ENCODE measurements around the gene ITGA1. TPM values are rescaled to one million over a fixed set of nuclear protein-coding genes. Genes with fewer than 3 reads are reported as not detected.

ITGA1 gene
- total RNA-seq, 4 donors from 2014 or later: 5.7 to 20.4 (median 12.4) TPM

DNA sequence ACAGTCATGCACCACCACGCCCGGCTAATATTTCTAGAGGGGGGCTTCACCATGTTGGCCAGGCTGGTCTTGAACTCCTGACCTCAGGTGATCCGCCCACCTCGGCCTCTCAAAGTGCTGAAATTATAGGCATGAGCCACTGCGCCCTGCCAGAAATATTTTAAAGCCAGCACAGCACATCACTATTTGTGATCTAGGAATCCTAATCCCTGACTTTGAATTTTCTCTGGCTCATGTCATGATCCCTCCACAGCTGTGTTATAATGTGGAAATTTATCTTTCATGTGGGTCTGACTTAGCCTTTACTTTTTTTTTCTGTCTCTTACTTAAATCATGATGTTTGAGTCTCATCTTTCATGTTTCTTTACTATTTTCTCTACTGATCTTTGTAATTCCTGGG, 18.7 kb upstream of the ITGA1 start:
- H3K4me1 ChIP-seq: no peaks in the 10 kb centered on the region
- H3K4me3 ChIP-seq: no peak overlapping the region
- in situ Hi-C loops (cut with MboI; ENCODE audit: low sequenced_read_pairs in 4 of 4): no loop called here
- intact Hi-C loops (cut with DNase I; ENCODE audit: low total_unique reads): no loop called here
- H3K27me3 ChIP-seq: no peaks in the 10 kb centered on the region
- H3K36me3 ChIP-seq: no peaks in the 10 kb centered on the region
- no peaks in the 10 kb centered on the region for H3K9me3 ChIP-seq
- peak overlapping the region in 1 of 4 donors; percentile 34 for H3K27ac ChIP-seq
- ATAC-seq: no peak
- DNase-seq: no peak
- TF ChIP-seq, protein P1, sequence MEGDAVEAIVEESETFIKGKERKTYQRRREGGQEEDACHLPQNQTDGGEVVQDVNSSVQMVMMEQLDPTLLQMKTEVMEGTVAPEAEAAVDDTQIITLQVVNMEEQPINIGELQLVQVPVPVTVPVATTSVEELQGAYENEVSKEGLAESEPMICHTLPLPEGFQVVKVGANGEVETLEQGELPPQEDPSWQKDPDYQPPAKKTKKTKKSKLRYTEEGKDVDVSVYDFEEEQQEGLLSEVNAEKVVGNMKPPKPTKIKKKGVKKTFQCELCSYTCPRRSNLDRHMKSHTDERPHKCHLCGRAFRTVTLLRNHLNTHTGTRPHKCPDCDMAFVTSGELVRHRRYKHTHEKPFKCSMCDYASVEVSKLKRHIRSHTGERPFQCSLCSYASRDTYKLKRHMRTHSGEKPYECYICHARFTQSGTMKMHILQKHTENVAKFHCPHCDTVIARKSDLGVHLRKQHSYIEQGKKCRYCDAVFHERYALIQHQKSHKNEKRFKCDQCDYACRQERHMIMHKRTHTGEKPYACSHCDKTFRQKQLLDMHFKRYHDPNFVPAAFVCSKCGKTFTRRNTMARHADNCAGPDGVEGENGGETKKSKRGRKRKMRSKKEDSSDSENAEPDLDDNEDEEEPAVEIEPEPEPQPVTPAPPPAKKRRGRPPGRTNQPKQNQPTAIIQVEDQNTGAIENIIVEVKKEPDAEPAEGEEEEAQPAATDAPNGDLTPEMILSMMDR (IDR thresholded peaks at IDR 0.05 in 4 of 5, conservative IDR thresholded peaks at IDR 0.05 in 1 of 5): no peak
- no peak for TF ChIP-seq POLR2A (IDR thresholded peaks at IDR 0.05)

DNA sequence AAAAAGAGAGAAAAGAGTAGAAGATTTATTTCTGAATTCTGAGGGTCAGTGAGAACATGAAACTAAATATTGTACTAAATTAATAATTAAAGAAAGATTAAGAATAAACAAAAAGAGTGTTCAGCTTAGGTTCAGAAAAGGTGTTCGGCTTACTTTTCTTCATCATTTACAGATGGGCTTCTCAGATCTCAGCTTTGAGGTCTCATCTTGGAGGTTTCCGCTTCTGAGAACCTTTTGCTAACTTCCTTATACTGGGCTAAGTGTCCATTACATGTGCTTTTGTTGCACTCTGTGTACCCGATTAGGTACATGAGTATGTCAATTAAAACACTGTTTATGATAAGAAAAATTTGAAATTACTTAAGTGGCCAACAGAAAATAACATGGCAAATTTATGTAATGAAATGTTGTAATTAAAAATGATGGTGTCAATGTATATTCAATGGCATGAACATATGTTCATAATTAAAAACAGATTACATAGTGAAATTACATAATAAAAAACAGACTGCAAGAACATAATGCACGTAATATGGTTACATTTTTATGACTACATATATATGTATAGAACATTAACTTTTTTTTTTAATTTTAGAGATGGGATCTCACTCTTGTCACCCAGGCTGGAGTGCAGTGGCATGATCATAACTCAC, 17.3 kb upstream of the ITGA1 start:
- intact Hi-C loops (cut with DNase I; ENCODE audit: low total_unique reads): no loop called here
- DNase-seq: no peak
- no peak for TF ChIP-seq POLR2A (IDR thresholded peaks at IDR 0.05)
- TF ChIP-seq, protein P1 (IDR thresholded peaks at IDR 0.05 in 4 of 5, conservative IDR thresholded peaks at IDR 0.05 in 1 of 5): no peak
- no peaks in the 10 kb centered on the region for H3K9me3 ChIP-seq
- no peak overlapping the region for H3K27ac ChIP-seq
- H3K27me3 ChIP-seq: no peaks in the 10 kb centered on the region
- H3K4me3 ChIP-seq: no peak overlapping the region
- in situ Hi-C loops (cut with MboI; ENCODE audit: low sequenced_read_pairs in 4 of 4): no loop called here
- no peaks in the 10 kb centered on the region for H3K36me3 ChIP-seq
- H3K4me1 ChIP-seq: no peaks in the 10 kb centered on the region
- no peak for ATAC-seq

DNA sequence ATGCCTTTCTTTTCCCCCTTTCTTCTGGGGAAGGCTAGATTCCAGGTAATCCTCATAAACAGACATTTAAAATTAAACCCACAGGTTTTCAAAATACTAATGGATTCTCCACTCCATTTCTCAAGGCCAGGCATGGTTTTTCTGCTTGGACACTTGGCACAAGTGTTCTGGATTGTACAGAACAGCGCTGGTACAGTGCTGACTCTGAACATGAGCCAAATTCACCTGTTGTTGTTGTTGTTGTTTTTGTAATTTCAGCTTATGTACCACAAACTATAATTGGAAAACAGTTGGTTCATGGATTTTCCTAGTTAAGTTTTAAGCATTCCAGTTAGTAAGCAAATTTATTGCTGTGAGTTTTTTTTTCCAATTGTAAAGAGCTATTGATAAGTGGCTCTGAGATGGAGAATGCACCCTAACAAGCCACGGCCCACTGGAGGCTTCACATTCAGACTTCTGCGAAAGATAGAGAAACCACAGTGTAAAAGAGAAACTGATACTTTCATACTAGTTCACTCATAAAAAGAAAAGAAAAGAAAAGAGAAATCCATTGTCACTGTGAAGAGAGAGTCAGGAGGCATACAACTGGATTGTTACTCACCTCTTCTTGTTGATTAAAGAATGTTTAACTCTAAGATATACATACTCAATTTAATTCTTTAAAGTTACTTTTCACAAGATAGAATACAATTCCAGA, 16.2 kb upstream of the ITGA1 start:
- H3K27me3 ChIP-seq: no peaks in the 10 kb centered on the region
- intact Hi-C loops (cut with DNase I; ENCODE audit: low total_unique reads): no loop called here
- no peaks in the 10 kb centered on the region for H3K36me3 ChIP-seq
- no peak overlapping the region for H3K4me3 ChIP-seq
- no peak for DNase-seq
- in situ Hi-C loops (cut with MboI; ENCODE audit: low sequenced_read_pairs in 4 of 4): no loop called here
- H3K9me3 ChIP-seq: no peaks in the 10 kb centered on the region
- H3K27ac ChIP-seq: peak overlapping the region in 2 of 4 donors; percentile 42 to 65
- H3K4me1 ChIP-seq: no peaks in the 10 kb centered on the region
- ATAC-seq: no peak
- TF ChIP-seq, protein P1 (IDR thresholded peaks at IDR 0.05 in 4 of 5, conservative IDR thresholded peaks at IDR 0.05 in 1 of 5): no peak

- in situ Hi-C loops (cut with MboI; ENCODE audit: low sequenced_read_pairs in 4 of 4): no loop called here
- TF ChIP-seq, protein P1 (IDR thresholded peaks at IDR 0.05 in 4 of 5, conservative IDR thresholded peaks at IDR 0.05 in 1 of 5): no peak
- no peak for TF ChIP-seq POLR2A (IDR thresholded peaks at IDR 0.05)
- intact Hi-C loops (cut with DNase I; ENCODE audit: low total_unique reads): no loop called here
- Histone ChIP-seq H3K9me3 (no peaks in the 10 kb centered on the region), H3K36me3 (no peaks in the 10 kb centered on the region), H3K27ac (peak overlapping the region; percentile 42 to 65 (median 51)), H3K4me1 (no peaks in the 10 kb centered on the region), H3K4me3 (no peak overlapping the region), H3K27me3 (no peaks in the 10 kb centered on the region)
- no peak for ATAC-seq
- no peak for DNase-seq
Observed at GRCh38 chr5:52772668-52773067, 15.0 kb upstream of the ITGA1 start.
